GM12801 (cell line): ENCODE data around the gene FFAR2.

Source experiments
- CTCF ChIP-seq: IDR thresholded peaks from one replicate; pipeline ENCODE4 v1.5.1; 2011; ENCODE audit warnings: control low read depth; ENCODE audit not compliant: insufficient read length; ENCODE audit errors: extremely low read depth

The FFAR2 gene

GRCh38 chr19:35417278-35417677 lies 30.8 kb upstream of the FFAR2 start:
- no peak for TF ChIP-seq CTCF

GRCh38 chr19:35417713-35418534 lies 30.1 kb upstream of the FFAR2 start:
- TF ChIP-seq CTCF: no peak

GRCh38 chr19:35419046-35419445 lies 29.0 kb upstream of the FFAR2 start:
- TF ChIP-seq CTCF: no peak

- TF ChIP-seq CTCF: no peak
Measured at GRCh38 chr19:35419805-35420204, 28.3 kb upstream of the FFAR2 start.

GRCh38 chr19:35421362-35421761 lies 26.7 kb upstream of the FFAR2 start:
- TF ChIP-seq CTCF: no peak

GRCh38 chr19:35425682-35426081 lies 22.4 kb upstream of the FFAR2 start:
- TF ChIP-seq CTCF: no peak

GRCh38 chr19:35427187-35427586 lies 20.9 kb upstream of the FFAR2 start:
- TF ChIP-seq CTCF: no peak
